Endodermal cell (in vitro differentiated cells): Measurements from ENCODE around the gene SLC39A3. TPM values are rescaled to one million over a fixed set of nuclear protein-coding genes. Genes with fewer than 3 reads are reported as not detected.

Source experiments
- DNase-seq: peaks from one replicate; pipeline ENCODE4 v3.0.0-alpha.2; 2017
- H3K27ac ChIP-seq: 2 replicates; pipeline ENCODE4 v1.5.1; 2013; ENCODE audit warnings: mild to moderate bottlenecking, low read depth, low read length, moderate library complexity
- H3K27me3 ChIP-seq: 2 replicates; pipeline ENCODE4 v1.6.1; 2013; ENCODE audit warnings: mild to moderate bottlenecking, low read length, moderate library complexity; ENCODE audit not compliant: insufficient read depth, control insufficient read depth, poor library complexity, severe bottlenecking
- H3K36me3 ChIP-seq: 2 replicates; pipeline ENCODE4 v1.7.0; 2013; ENCODE audit warnings: mild to moderate bottlenecking, low read length, moderate library complexity; ENCODE audit not compliant: control insufficient read depth, insufficient read depth
- H3K4me1 ChIP-seq: one replicate; pipeline ENCODE4 v1.7.0; 2013; ENCODE audit warnings: low read length; ENCODE audit not compliant: control insufficient read depth, insufficient read depth
- H3K4me3 ChIP-seq: 2 replicates; pipeline ENCODE4 v1.5.1; 2013; ENCODE audit warnings: mild to moderate bottlenecking, low read length, moderate library complexity
- H3K9ac ChIP-seq: 2 replicates; pipeline ENCODE4 v1.6.1; 2013; ENCODE audit warnings: mild to moderate bottlenecking, low read length, moderate library complexity; ENCODE audit not compliant: poor library complexity, severe bottlenecking; ENCODE audit errors: extremely low read depth
- H3K9me3 ChIP-seq: 2 replicates; pipeline ENCODE4 v1.6.1; 2013; ENCODE audit warnings: mild to moderate bottlenecking, low read length, moderate library complexity; ENCODE audit not compliant: control insufficient read depth
- H3K27ac Mint-ChIP-seq: 2 replicates; pipeline ENCODE4 v1.8.0; 2020; ENCODE audit warnings: mixed read lengths
- H3K27me3 Mint-ChIP-seq: 2 replicates; pipeline ENCODE4 v1.8.0; 2021; ENCODE audit warnings: mild to moderate bottlenecking, mixed read lengths; ENCODE audit not compliant: insufficient read depth
- H3K36me3 Mint-ChIP-seq: 2 replicates; pipeline ENCODE4 v1.8.0; 2020; ENCODE audit warnings: low read depth, mixed read lengths
- H3K4me1 Mint-ChIP-seq: 2 replicates; pipeline ENCODE4 v1.8.0; 2020; ENCODE audit warnings: mixed read lengths
- H3K4me3 Mint-ChIP-seq: 2 replicates; pipeline ENCODE4 v1.8.0; 2020; ENCODE audit warnings: mild to moderate bottlenecking, moderate library complexity, mixed read lengths
- H3K9me3 Mint-ChIP-seq: 2 replicates; pipeline ENCODE4 v1.8.0; 2020; ENCODE audit warnings: mild to moderate bottlenecking, mixed read lengths
- WGBS, 2 experiments: methylation state at CpG; one replicate each; pipeline versions ENCODE4 v1.1.5 to v1.1.7; 2013; ENCODE audit warnings: missing lambda C conversion rate in 2 of 2, mixed read lengths in 1 of 2; ENCODE audit not compliant: insufficient coverage in 1 of 2, insufficient read length in 1 of 2; 5-methylcytosine and 5-hydroxymethylcytosine counted together
- total RNA-seq, 2 donors: library from RNA; stranded (reverse); fragmentation: NEBNext Ultra II Directional in 1 of 2; extraction: Animal tissue kit (Norgen Biotek cat#: 25700) in 1 of 2; gene quantifications; 2 replicates in 1 of 2; 3 replicates in 1 of 2; pipeline ENCODE4 v1.2.1, GENCODE V29; 2021
- TF ChIP-seq, protein P1 (sequence below): fragments of 200-600 bp; sonication (generic); conservative IDR thresholded peaks from 2 replicates; pipeline ENCODE4 v1.5.0; 2021; ENCODE audit warnings: antibody characterized with exemption, mild to moderate bottlenecking

SLC39A3 gene
- total RNA-seq, 2 donors from 2014 or later, result 25.3 to 28.6 TPM

DNA sequence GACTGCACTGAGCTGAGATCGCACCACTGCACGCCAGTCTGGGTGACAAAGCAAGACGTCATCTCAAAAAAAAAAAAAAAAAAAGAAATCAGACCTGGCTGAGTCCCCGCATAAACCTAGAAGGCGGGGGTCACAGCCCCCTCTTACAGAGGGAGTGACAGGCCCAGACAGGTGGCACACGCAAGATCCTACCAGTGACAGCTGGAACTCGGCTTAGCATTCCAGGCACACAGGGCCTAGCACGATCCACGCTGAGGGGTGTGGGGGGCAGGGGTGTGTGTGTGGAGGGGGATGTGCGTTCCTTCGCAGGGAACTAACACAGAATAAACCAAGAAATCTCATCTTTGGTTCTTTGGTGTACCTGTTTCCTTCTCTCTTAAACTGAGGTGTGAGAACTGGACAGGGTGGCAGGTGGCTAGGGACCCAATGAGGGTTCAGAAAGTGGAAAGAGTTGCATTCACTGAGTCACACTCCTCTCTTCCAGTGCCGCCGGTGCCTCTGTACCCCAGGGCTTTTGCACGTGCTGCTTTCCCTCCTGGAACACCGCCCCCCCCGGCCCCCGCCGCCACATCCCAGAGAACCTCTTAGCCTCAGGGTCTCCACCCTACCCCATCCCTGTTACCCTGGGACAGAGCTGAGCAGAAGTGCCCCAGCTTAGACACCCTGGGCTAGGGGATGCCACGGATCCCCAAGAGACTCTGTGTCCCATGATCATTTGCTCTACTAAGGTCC, 38.3 kb upstream of the SLC39A3 start:
- Mint-ChIP-seq H3K4me1 (peaks cover 11% of the 10 kb centered on the region), H3K36me3 (peaks cover 36% of the 10 kb centered on the region), H3K4me3 (no peak overlapping the region), H3K27me3 (no peaks in the 10 kb centered on the region), H3K9me3 (no peaks in the 10 kb centered on the region), H3K27ac (no peak overlapping the region)
- DNase-seq, result no peak
- WGBS, 2 experiments, result 90 to 100% methylated on average over 8 to 17 of the region's 19 CpGs
- Histone ChIP-seq H3K36me3 (peaks cover 34% of the 10 kb centered on the region), H3K4me3 (no peak overlapping the region), H3K4me1 (no peaks in the 10 kb centered on the region), H3K9ac (no peak overlapping the region), H3K27ac (no peak overlapping the region), H3K27me3 (no peaks in the 10 kb centered on the region), H3K9me3 (no peaks in the 10 kb centered on the region)
- TF ChIP-seq, protein P1, sequence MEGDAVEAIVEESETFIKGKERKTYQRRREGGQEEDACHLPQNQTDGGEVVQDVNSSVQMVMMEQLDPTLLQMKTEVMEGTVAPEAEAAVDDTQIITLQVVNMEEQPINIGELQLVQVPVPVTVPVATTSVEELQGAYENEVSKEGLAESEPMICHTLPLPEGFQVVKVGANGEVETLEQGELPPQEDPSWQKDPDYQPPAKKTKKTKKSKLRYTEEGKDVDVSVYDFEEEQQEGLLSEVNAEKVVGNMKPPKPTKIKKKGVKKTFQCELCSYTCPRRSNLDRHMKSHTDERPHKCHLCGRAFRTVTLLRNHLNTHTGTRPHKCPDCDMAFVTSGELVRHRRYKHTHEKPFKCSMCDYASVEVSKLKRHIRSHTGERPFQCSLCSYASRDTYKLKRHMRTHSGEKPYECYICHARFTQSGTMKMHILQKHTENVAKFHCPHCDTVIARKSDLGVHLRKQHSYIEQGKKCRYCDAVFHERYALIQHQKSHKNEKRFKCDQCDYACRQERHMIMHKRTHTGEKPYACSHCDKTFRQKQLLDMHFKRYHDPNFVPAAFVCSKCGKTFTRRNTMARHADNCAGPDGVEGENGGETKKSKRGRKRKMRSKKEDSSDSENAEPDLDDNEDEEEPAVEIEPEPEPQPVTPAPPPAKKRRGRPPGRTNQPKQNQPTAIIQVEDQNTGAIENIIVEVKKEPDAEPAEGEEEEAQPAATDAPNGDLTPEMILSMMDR, result no peak

DNA sequence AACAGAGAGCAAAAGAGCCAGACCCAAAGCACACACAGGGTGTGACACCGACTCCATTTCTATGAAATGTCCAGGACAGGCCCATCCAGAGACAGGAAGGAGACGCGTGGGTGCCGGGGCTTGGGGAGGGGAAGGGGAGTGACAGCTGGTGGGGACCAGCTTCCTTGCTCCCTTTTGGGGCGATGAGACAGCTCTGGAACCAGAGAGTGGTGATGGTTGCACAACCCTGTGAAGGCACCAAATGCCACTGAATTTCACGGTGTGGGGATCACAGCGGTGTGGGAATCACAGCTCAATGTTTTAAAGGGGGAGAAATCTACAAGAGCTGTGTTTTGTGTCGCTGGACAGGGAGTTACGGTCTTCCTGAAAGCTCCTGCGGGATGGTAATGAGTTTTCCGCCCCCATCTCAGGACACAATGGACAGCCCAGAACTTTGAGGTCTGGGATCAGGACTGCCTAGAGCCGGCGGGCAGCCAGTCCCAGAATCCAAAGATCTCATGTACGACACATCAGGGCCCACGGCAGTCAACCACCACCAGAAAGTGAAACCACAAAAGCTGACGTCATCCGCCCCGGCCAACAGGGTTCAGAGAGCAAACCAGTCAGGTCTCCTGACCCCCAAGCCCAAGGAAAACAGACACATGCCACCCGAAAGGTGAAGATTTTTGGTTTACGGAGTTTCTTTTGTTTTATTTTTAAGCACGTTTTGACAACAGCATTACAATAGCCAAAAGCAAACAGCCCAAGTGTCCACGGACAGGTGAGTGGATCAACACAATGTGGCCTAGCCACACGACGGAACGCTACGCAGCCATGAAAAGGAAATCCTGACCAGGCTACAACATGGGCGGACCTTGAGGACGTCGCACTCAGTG, 36.0 kb upstream of the SLC39A3 start:
- Histone ChIP-seq H3K27me3 (no peaks in the 10 kb centered on the region), H3K4me3 (no peak overlapping the region), H3K27ac (peak overlapping the region; percentile 49), H3K9ac (no peak overlapping the region), H3K36me3 (peaks cover 25% of the 10 kb centered on the region), H3K9me3 (no peaks in the 10 kb centered on the region), H3K4me1 (no peaks in the 10 kb centered on the region)
- H3K4me1 Mint-ChIP-seq, result no peaks in the 10 kb centered on the region
- no peak for DNase-seq
- no peaks in the 10 kb centered on the region for H3K27me3 Mint-ChIP-seq
- WGBS, 2 experiments, result 91% methylated on average over 27 to 29 of the region's 29 CpGs
- peak overlapping the region; percentile 67 for H3K27ac Mint-ChIP-seq
- TF ChIP-seq, protein P1, result no peak
- no peaks in the 10 kb centered on the region for H3K9me3 Mint-ChIP-seq
- no peak overlapping the region for H3K4me3 Mint-ChIP-seq
- peaks cover 36% of the 10 kb centered on the region for H3K36me3 Mint-ChIP-seq

DNA sequence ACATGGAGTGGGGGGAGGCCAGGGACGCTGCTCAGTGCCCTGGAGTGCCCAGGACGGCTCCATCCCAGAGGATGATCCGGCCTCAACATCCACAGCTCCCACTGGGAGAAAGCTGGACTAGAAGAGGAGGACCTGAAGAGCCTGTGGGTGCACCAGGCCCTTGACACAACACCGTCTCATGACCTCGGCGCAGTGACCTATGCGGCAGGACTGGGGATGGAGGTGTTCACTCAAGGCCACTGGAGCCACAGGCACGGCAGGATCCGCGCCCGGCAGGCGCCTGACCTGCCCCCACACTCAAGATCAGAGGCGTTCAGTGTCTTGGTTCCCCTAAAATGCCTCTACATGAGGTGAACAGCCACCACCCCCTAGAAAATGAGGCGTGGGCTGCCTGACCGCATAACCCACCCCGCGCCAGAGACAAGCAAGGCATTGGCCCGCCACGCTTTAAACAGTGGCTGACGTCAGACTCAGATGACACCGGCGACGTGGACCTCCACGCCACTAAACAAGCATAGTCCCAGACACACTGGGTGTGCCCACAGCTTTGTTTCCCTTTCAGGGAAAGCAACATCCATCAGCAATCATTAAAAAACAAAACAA, 35.2 kb upstream of the SLC39A3 start:
- Mint-ChIP-seq H3K4me3 (no peak overlapping the region), H3K4me1 (no peaks in the 10 kb centered on the region), H3K27ac (no peak overlapping the region), H3K9me3 (no peaks in the 10 kb centered on the region), H3K36me3 (peaks cover 31% of the 10 kb centered on the region), H3K27me3 (no peaks in the 10 kb centered on the region)
- TF ChIP-seq, protein P1, result no peak
- no peaks in the 10 kb centered on the region for H3K27me3 ChIP-seq
- no peak for DNase-seq
- WGBS, 2 experiments, result 96% methylated on average over 18 to 24 of the region's 24 CpGs
- no peak overlapping the region for H3K4me3 ChIP-seq
- peaks cover 18% of the 10 kb centered on the region for H3K36me3 ChIP-seq
- H3K4me1 ChIP-seq, result no peaks in the 10 kb centered on the region
- no peak overlapping the region for H3K27ac ChIP-seq
- H3K9me3 ChIP-seq, result no peaks in the 10 kb centered on the region
- H3K9ac ChIP-seq, result no peak overlapping the region
